SKM-1 (cell line): ENCODE results near the gene SV2A.

Experiments used
- DNase-seq: peaks from one replicate; lab custom pipeline; 2025; ENCODE audit not compliant: unreplicated experiment; lab: John Stamatoyannopoulos, UW

The SV2A gene

GRCh38 chr1:149931212-149931790, 13.7 kb upstream of the SV2A start:
- DNase-seq = no peak

GRCh38 chr1:149929856-149930255, 12.2 kb upstream of the SV2A start:
- no peak for DNase-seq

- no peak for DNase-seq
These were observed 10.7 kb upstream of the SV2A start for GRCh38 chr1:149928401-149928724.

GRCh38 chr1:149927563-149928400, 10.1 kb upstream of the SV2A start, which contains the start of gene SF3B4:
TSS of gene SF3B4 (minus strand) at chr1:149927803. CDS start at chr1:149927759, 44 bp downstream.
- peak; percentile 99 for DNase-seq

- DNase-seq = no peak
These were observed 9.5 kb upstream of the SV2A start for GRCh38 chr1:149927056-149927562.

- DNase-seq = no peak
These were observed 8.7 kb upstream of the SV2A start for GRCh38 chr1:149926296-149926695.

GRCh38 chr1:149925751-149926150, 8.1 kb upstream of the SV2A start:
- no peak for DNase-seq

GRCh38 chr1:149925345-149925744, 7.7 kb upstream of the SV2A start:
- DNase-seq = no peak

- DNase-seq = no peak
These were observed 6.0 kb upstream of the SV2A start for GRCh38 chr1:149923626-149924025.

GRCh38 chr1:149916898-149917252, 769 bp downstream of the SV2A start:
- no peak for DNase-seq

GRCh38 chr1:149916193-149916897, 1.3 kb downstream of the SV2A start:
- peak; percentile 42 for DNase-seq

- DNase-seq = no peak
These were observed 2.0 kb downstream of the SV2A start for GRCh38 chr1:149915429-149916192.

- no peak for DNase-seq
These were observed 3.1 kb downstream of the SV2A start for GRCh38 chr1:149914545-149914944.

GRCh38 chr1:149906570-149907075, 11.0 kb downstream of the SV2A start:
- DNase-seq = no peak

GRCh38 chr1:149903836-149904491, 13.7 kb downstream of the SV2A start:
- DNase-seq = no peak

- DNase-seq = peak; percentile 87
These were observed 18.0 kb downstream of the SV2A start, which contains the start of gene BOLA1 for GRCh38 chr1:149899460-149900284. TSS of gene BOLA1 (plus strand) at chr1:149899568. CDS start at chr1:149900060, 492 bp downstream.

GRCh38 chr1:149896575-149896974, 21.1 kb downstream of the SV2A start:
- DNase-seq = no peak

GRCh38 chr1:149888999-149889289, 28.7 kb downstream of the SV2A start:
- DNase-seq = no peak

GRCh38 chr1:149888247-149888998, 29.2 kb downstream of the SV2A start:
- peak; percentile 100 for DNase-seq
